Upper lobe of left lung (tissue), 6 donors: Measurements from ENCODE around the gene FABP2. TPM values are rescaled to one million over a fixed set of nuclear protein-coding genes. Genes with fewer than 3 reads are reported as not detected.
A peak's percentile ranks its signal among the peaks of the same experiment; 100 is the strongest.
"Not testable (repeated sequence)": the region's sequence is repeated elsewhere in the genome, so short reads cannot be mapped to it uniquely, and the experiment has no call there.

ENCODE experiments used
- ATAC-seq, 2 donors: fragments of 200-7000 bp; cut with Tn5 transposase; one replicate each; pipeline ENCODE4 v1.9.1; 2022; ENCODE audit warnings: mild to moderate bottlenecking in 2 of 2, moderate library complexity in 2 of 2; ENCODE audit not compliant: low FRiP score in 2 of 2
- DNase-seq, 2 donors: peaks; one replicate each; pipeline ENCODE4 v3.0.0-alpha.2; 2019 to 2020
- H3K27ac ChIP-seq, 4 donors: fragments of 200-600 bp; sonication (generic); one replicate each; pipeline ENCODE4 v1.5.1; 2016 to 2019
- H3K27me3 ChIP-seq, 4 donors: fragments of 200-600 bp; sonication (generic); one replicate each; pipeline ENCODE4 v1.5.1; 2017 to 2019
- H3K36me3 ChIP-seq, 4 donors: fragments of 200-600 bp; sonication (generic); one replicate each; pipeline ENCODE4 v1.5.1; 2016 to 2019
- H3K4me1 ChIP-seq, 4 donors: fragments of 200-600 bp; sonication (generic); one replicate each; pipeline ENCODE4 v1.5.1; 2018 to 2019
- H3K4me3 ChIP-seq, 4 donors: fragments of 200-600 bp; sonication (generic); one replicate each; pipeline ENCODE4 v1.5.1; 2017 to 2019; ENCODE audit warnings: mild to moderate bottlenecking in 2 of 4, moderate library complexity in 1 of 4
- H3K9me3 ChIP-seq, 4 donors: fragments of 200-600 bp; sonication (generic); one replicate each; pipeline ENCODE4 v1.5.1; 2018 to 2019
- CTCF ChIP-seq, 6 experiments: fragments of 450-650 bp in 4 of 6; fragments of 200-600 bp in 2 of 6; sonication (generic) in 2 of 6; IDR thresholded peaks; one replicate each; pipeline ENCODE4 v1.5.1; 2016 to 2019; ENCODE audit warnings: antibody characterized with exemption in 6 of 6
- EP300 ChIP-seq, 4 donors: sonication (generic); formaldehyde crosslinking; IDR thresholded peaks; one replicate each; pipeline ENCODE4 v1.5.1; 2017; ENCODE audit warnings: antibody characterized with exemption in 4 of 4, control low read depth in 2 of 4
- POLR2A ChIP-seq, 4 donors: fragments of 450-650 bp; IDR thresholded peaks; one replicate each; pipeline ENCODE4 v1.5.1; 2016 to 2017; ENCODE audit warnings: antibody characterized with exemption in 4 of 4, mild to moderate bottlenecking in 2 of 4
- POLR2AphosphoS5 ChIP-seq, 2 donors: sonication (generic); formaldehyde crosslinking; IDR thresholded peaks; one replicate each; pipeline ENCODE4 v1.5.1; 2017; ENCODE audit warnings: antibody characterized with exemption in 2 of 2
- WGBS, 2 donors: methylation state at CpG; one replicate each; pipeline ENCODE4 v1.1.5; 2017 to 2018; 5-methylcytosine and 5-hydroxymethylcytosine counted together
- total RNA-seq, 6 donors: library from RNA; depleted of rRNA in 4 of 6; stranded (reverse); fragments of >200 nt in 4 of 6; gene quantifications; one replicate each; pipeline versions ENCODE4 v1.1.0 to v1.2.1, GENCODE V29; 2016 to 2021
- donor health status: DM: no; HTN: no; CAD: no; lungs with moderate emphysema.
- donor health status: DM: no; HTN: yes; CAD: no; lungs with severe emphysema.

Gene FABP2
- not detected for total RNA-seq

GRCh38 chr4:119321921-119322687 is at the start of gene FABP2:
FABP2 (minus strand) TSS chr4:119322138; CDS start chr4:119322102, 36 bp downstream.
- ATAC-seq (no peak), DNase-seq (no peak)
- H3K9me3 ChIP-seq, result no peaks in the 10 kb centered on the region
- H3K4me3 ChIP-seq, result no peak within 1 kb of the TSS
- no peaks in the 10 kb centered on the region for H3K4me1 ChIP-seq
- H3K27ac ChIP-seq, result no peak within 1 kb of the TSS
- H3K36me3 ChIP-seq, result no peaks in the 10 kb centered on the region
- no peaks in the 10 kb centered on the region for H3K27me3 ChIP-seq
- TF ChIP-seq POLR2AphosphoS5 (IDR thresholded peaks at IDR 0.05) (no peak), CTCF (IDR thresholded peaks at IDR 0.05) (no peak), POLR2A (IDR thresholded peaks at IDR 0.05) (no peak), EP300 (IDR thresholded peaks at IDR 0.05) (no peak)
- WGBS, 2 donors, result 83 to 87% methylated on average over 6 of the region's 6 CpGs

- not testable (repeated sequence) for H3K27me3 ChIP-seq, H3K4me1 ChIP-seq, H3K4me3 ChIP-seq, H3K9me3 ChIP-seq, DNase-seq, H3K36me3 ChIP-seq
- ATAC-seq, result peak; percentile 40 to 46
- H3K27ac ChIP-seq, result peak overlapping the region; percentile 35 to 69 (median 39)
- 29 to 34% methylated on average over 3 of the region's 3 CpGs for WGBS, 2 donors
Measured at GRCh38 chr4:119370951-119371683, 49.2 kb upstream of the FABP2 start.

GRCh38 chr4:119370392-119370791 is 48.5 kb upstream of the FABP2 start:
- H3K27me3 ChIP-seq, H3K4me1 ChIP-seq, H3K9me3 ChIP-seq, H3K4me3 ChIP-seq, H3K36me3 ChIP-seq: not testable (repeated sequence)
- peak in 1 of 2 donors; percentile 59 for DNase-seq
- peak overlapping the region; percentile 35 to 69 (median 39) for H3K27ac ChIP-seq
- peak; percentile 68 to 88 for ATAC-seq
- WGBS, 2 donors, result 10 to 24% methylated on average over 5 of the region's 5 CpGs

- not testable (repeated sequence) for H3K4me3 ChIP-seq, H3K27ac ChIP-seq, H3K27me3 ChIP-seq, ATAC-seq, H3K4me1 ChIP-seq, H3K36me3 ChIP-seq, H3K9me3 ChIP-seq, DNase-seq
- WGBS, 2 donors, result 57 to 72% methylated on average over 7 of the region's 7 CpGs
Measured at GRCh38 chr4:119366802-119367201, 44.9 kb upstream of the FABP2 start.

- 82 to 93% methylated on average over 1 of the region's 1 CpG for WGBS, 2 donors
- H3K4me1 ChIP-seq, H3K9me3 ChIP-seq, H3K36me3 ChIP-seq, ATAC-seq, H3K4me3 ChIP-seq, DNase-seq, H3K27ac ChIP-seq, H3K27me3 ChIP-seq: not testable (repeated sequence)
Measured at GRCh38 chr4:119364203-119364602, 42.3 kb upstream of the FABP2 start.

- not testable (repeated sequence) for H3K36me3 ChIP-seq, H3K4me3 ChIP-seq, DNase-seq, ATAC-seq, H3K9me3 ChIP-seq, H3K4me1 ChIP-seq, H3K27me3 ChIP-seq, H3K27ac ChIP-seq
- 70 to 71% methylated on average over 6 of the region's 6 CpGs for WGBS, 2 donors
Measured at GRCh38 chr4:119363372-119363771, 41.4 kb upstream of the FABP2 start.

GRCh38 chr4:119362413-119362812 is 40.5 kb upstream of the FABP2 start:
- 86 to 95% methylated on average over 3 of the region's 3 CpGs for WGBS, 2 donors
- not testable (repeated sequence) for H3K4me3 ChIP-seq, H3K27me3 ChIP-seq, H3K27ac ChIP-seq, H3K4me1 ChIP-seq, ATAC-seq, H3K9me3 ChIP-seq, DNase-seq, H3K36me3 ChIP-seq

- H3K36me3 ChIP-seq, H3K9me3 ChIP-seq, H3K4me3 ChIP-seq, DNase-seq, ATAC-seq, H3K27ac ChIP-seq, H3K4me1 ChIP-seq, H3K27me3 ChIP-seq: not testable (repeated sequence)
- 58 to 78% methylated on average over 2 of the region's 2 CpGs for WGBS, 2 donors
Measured at GRCh38 chr4:119359873-119360272, 37.9 kb upstream of the FABP2 start.

- H3K4me3 ChIP-seq, H3K27me3 ChIP-seq, H3K9me3 ChIP-seq, H3K4me1 ChIP-seq, H3K36me3 ChIP-seq, ATAC-seq, DNase-seq, H3K27ac ChIP-seq: not testable (repeated sequence)
- WGBS, 2 donors, result 94 to 100% methylated on average over 1 of the region's 1 CpG
Measured at GRCh38 chr4:119356796-119357195, 34.9 kb upstream of the FABP2 start.

GRCh38 chr4:119356041-119356440 is 34.1 kb upstream of the FABP2 start:
- not testable (repeated sequence) for H3K4me1 ChIP-seq, H3K36me3 ChIP-seq, DNase-seq, H3K9me3 ChIP-seq, H3K27me3 ChIP-seq, H3K27ac ChIP-seq, ATAC-seq, H3K4me3 ChIP-seq
- 82 to 100% methylated on average over 1 of the region's 1 CpG for WGBS, 2 donors

- H3K4me1 ChIP-seq, H3K27me3 ChIP-seq: not testable (repeated sequence)
Measured at GRCh38 chr4:119353364-119353763, 31.4 kb upstream of the FABP2 start.

GRCh38 chr4:119348169-119348568 is 26.2 kb upstream of the FABP2 start:
- ATAC-seq, H3K36me3 ChIP-seq, DNase-seq, H3K4me3 ChIP-seq, H3K4me1 ChIP-seq, H3K27me3 ChIP-seq, H3K27ac ChIP-seq, H3K9me3 ChIP-seq: not testable (repeated sequence)
- WGBS, 2 donors, result 63 to 67% methylated on average over 1 of the region's 1 CpG

More at GRCh38 chr4:119353364-119353763, 31.4 kb upstream of the FABP2 start:
- ATAC-seq, H3K4me3 ChIP-seq, DNase-seq, H3K9me3 ChIP-seq, H3K27ac ChIP-seq, H3K36me3 ChIP-seq: not testable (repeated sequence)
- WGBS, 2 donors, result 62 to 79% methylated on average over 2 of the region's 3 CpGs
